ENCODE results near the gene MEGF6. TPM values are rescaled to one million over a fixed set of nuclear protein-coding genes. Genes with fewer than 3 reads are reported as not detected.

Gene MEGF6
- total and polyA plus RNA-seq, 8 donors = 40.6 to 108 (median 51.5) TPM

DNA sequence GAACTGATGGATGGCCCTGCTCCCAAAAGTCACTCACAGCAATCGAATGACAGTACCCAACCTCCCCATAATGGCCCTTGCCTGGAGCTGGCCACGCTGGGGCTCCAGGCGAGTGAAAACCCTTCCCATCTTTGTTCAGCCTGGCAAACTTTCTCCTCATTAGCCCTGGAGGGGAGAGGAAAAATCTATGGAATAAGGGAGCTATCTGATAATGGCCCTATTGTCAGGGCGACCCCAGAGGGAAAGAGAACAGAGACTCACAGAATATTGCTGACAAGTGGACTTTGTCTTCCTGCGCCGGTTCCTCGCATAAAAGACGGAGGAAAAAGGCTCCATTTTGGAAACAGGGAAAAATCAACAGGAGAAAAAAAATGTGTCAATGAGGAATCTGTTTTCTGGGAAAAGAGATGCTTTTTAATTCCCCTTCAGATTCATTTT, 169.9 kb downstream of the MEGF6 start:
- peaks cover 7 to 66% of the 10 kb centered on the region in 2 donors for H3K27me3 ChIP-seq

DNA sequence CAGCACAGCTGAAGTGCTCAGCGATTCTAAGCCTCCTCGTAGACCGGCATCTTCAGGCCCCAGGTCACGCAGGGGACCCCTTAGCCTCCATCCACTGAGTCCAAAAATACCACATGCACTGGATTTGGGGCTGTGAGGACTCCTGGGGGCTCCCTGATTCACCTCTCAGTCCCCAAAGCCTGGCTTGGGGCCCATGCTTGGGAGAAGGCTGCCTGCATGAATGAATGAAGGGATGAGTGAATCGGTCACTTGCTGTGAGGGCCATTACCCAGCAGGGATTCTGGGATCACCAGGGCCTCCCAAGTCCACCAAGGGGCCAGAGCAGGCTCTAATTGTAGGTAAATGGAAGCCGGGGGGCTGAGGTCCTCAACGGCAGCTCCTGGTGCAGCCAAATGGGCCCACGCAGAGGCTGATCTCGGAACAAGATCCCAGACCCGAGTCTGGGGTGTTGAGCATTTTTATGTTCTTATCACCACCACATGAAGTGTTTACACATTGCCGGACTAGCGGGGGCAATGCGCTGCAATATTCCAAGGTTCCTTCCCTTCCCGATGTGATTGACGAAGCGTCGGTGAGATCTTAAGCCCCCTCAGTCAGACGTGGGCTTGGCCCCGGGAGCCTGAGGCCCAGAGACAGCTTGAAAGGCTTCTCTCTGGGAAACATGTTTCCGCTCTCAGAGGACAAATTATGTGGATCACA, 170.4 kb downstream of the MEGF6 start:
- Histone ChIP-seq H3K4me1 (no peaks in the 10 kb centered on the region), H3K4me3 (no peak overlapping the region), H3K27me3 (peaks cover 7 to 66% of the 10 kb centered on the region in 2 donors), H3K27ac (no peak overlapping the region), H3K36me3 (no peaks in the 10 kb centered on the region), H3K9me3 (peaks cover 0 to 4% of the 10 kb centered on the region in 2 donors)
- ATAC-seq = no peak
- TF ChIP-seq, protein P1, sequence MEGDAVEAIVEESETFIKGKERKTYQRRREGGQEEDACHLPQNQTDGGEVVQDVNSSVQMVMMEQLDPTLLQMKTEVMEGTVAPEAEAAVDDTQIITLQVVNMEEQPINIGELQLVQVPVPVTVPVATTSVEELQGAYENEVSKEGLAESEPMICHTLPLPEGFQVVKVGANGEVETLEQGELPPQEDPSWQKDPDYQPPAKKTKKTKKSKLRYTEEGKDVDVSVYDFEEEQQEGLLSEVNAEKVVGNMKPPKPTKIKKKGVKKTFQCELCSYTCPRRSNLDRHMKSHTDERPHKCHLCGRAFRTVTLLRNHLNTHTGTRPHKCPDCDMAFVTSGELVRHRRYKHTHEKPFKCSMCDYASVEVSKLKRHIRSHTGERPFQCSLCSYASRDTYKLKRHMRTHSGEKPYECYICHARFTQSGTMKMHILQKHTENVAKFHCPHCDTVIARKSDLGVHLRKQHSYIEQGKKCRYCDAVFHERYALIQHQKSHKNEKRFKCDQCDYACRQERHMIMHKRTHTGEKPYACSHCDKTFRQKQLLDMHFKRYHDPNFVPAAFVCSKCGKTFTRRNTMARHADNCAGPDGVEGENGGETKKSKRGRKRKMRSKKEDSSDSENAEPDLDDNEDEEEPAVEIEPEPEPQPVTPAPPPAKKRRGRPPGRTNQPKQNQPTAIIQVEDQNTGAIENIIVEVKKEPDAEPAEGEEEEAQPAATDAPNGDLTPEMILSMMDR (IDR thresholded peaks at IDR 0.05) = no peak
- intact Hi-C loops (cut with DNase I) = no loop called here
- peak in 1 of 4 donors; percentile 30 for DNase-seq

More for the DNA sequence above, 169.9 kb downstream of the MEGF6 start:
- no peaks in the 10 kb centered on the region for H3K4me1 ChIP-seq
- H3K36me3 ChIP-seq = no peaks in the 10 kb centered on the region
- DNase-seq (no peak), ATAC-seq (no peak)
- TF ChIP-seq, protein P1 (IDR thresholded peaks at IDR 0.05) = no peak
- H3K27ac ChIP-seq = no peak overlapping the region
- intact Hi-C loops (cut with DNase I) = no loop called here
- H3K4me3 ChIP-seq = no peak overlapping the region
- H3K9me3 ChIP-seq = peaks cover 0 to 9% of the 10 kb centered on the region in 2 donors

DNA sequence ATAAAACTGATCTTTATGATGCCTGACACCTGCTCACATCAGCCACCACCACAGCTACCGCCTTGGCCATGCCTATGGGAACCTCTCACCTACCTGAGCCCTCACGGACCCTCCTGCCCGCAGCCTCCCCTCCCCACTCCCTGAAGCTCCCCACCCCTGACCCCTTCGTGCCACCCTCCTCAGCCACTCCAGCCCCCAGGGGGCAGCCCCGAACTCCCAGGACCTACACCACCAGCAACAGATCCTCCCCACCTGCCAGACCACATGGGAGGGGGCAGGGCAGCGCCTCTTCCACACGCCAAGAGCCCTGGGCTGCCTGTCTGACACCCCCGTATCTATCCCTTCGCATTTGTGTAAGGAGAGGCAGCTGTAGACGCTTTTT, 171.0 kb downstream of the MEGF6 start:
- intact Hi-C loops (cut with DNase I) = no loop called here
- peak in 1 of 4 donors; percentile 58 for DNase-seq
- no peaks in the 10 kb centered on the region for H3K4me1 ChIP-seq

More for the DNA sequence above, 171.0 kb downstream of the MEGF6 start:
- ATAC-seq = no peak
- Histone ChIP-seq H3K36me3 (no peaks in the 10 kb centered on the region), H3K27ac (no peak overlapping the region), H3K27me3 (peaks cover 7 to 66% of the 10 kb centered on the region in 2 donors), H3K4me3 (no peak overlapping the region), H3K9me3 (no peaks in the 10 kb centered on the region)
- TF ChIP-seq, protein P1 (IDR thresholded peaks at IDR 0.05) = no peak

Small RNA genes within 50 kb of the gene (microRNA-seq; reads per million reads assigned to microRNA genes)
- 1.5 to 4.4 reads per million in 2 donors for gene MIR551A

Other genes starting within 250 kb of the MEGF6 start
- 10 to 100 TPM; 10.3 to 11.8 TPM for gene ARHGEF16, start 156.8 kb downstream of the MEGF6 start, total RNA-seq
- gene ARHGEF16, start 156.8 kb downstream of the MEGF6 start, polyA plus RNA-seq (ENCODE audit: insufficient read length in 6 of 6) = 10 to 100 TPM in 2 of 6 donors, 1 to 10 TPM in 4; 8.3 to 11.1 (median 9.0) TPM
- 10 to 100 TPM; 42.5 to 42.9 TPM for gene TPRG1L, start 13.5 kb upstream of the MEGF6 start, total RNA-seq
- 10 to 100 TPM; 27.3 to 33.8 (median 30.4) TPM for gene TPRG1L, start 13.5 kb upstream of the MEGF6 start, polyA plus RNA-seq (ENCODE audit: insufficient read length in 6 of 6)
- 10 to 100 TPM; 20.2 to 23.1 TPM for gene WRAP73, start 38.6 kb upstream of the MEGF6 start, total RNA-seq
- gene WRAP73, start 38.6 kb upstream of the MEGF6 start, polyA plus RNA-seq (ENCODE audit: insufficient read length in 6 of 6) = 10 to 100 TPM; 14.3 to 21.2 (median 15.4) TPM
- gene TP73, start 41.0 kb upstream of the MEGF6 start, total RNA-seq = 1 to 10 TPM; 1.8 to 2.7 TPM
- 1 to 10 TPM; 1.6 to 2.1 (median 2.0) TPM for gene TP73, start 41.0 kb upstream of the MEGF6 start, polyA plus RNA-seq (ENCODE audit: insufficient read length in 6 of 6)
- gene CCDC27, start 140.9 kb upstream of the MEGF6 start, total RNA-seq = not detected
- gene CCDC27, start 140.9 kb upstream of the MEGF6 start, polyA plus RNA-seq (ENCODE audit: insufficient read length in 6 of 6) = under 1 TPM; 0.17 to 0.31 (median 0.25) TPM
- 1 to 10 TPM; 6.5 TPM for gene SMIM1, start 161.2 kb upstream of the MEGF6 start, total RNA-seq
- gene SMIM1, start 161.2 kb upstream of the MEGF6 start, polyA plus RNA-seq (ENCODE audit: insufficient read length in 6 of 6) = 1 to 10 TPM; 1.6 to 7.4 (median 4.4) TPM
- 10 to 100 TPM; 34.2 to 36.6 TPM for gene LRRC47, start 185.0 kb upstream of the MEGF6 start, total RNA-seq
- 10 to 100 TPM; 49.4 to 66.4 (median 53.0) TPM for gene LRRC47, start 185.0 kb upstream of the MEGF6 start, polyA plus RNA-seq (ENCODE audit: insufficient read length in 6 of 6)
- gene CEP104, start 245.7 kb upstream of the MEGF6 start, total RNA-seq = 10 to 100 TPM; 44.8 to 49.5 TPM
- 10 to 100 TPM; 32.5 to 44.8 (median 34.4) TPM for gene CEP104, start 245.7 kb upstream of the MEGF6 start, polyA plus RNA-seq (ENCODE audit: insufficient read length in 6 of 6)
- gene DFFB, start 246.0 kb upstream of the MEGF6 start, total RNA-seq = 1 to 10 TPM; 5.4 to 8.9 TPM
- gene DFFB, start 246.0 kb upstream of the MEGF6 start, polyA plus RNA-seq (ENCODE audit: insufficient read length in 6 of 6) = 10 to 100 TPM in 5 of 6 donors, 1 to 10 TPM in 1; 9.6 to 14.7 (median 11.9) TPM

Measured in left lung (tissue), 10 donors.